ENCODE data around the gene ANKRD33. TPM values are rescaled to one million over a fixed set of nuclear protein-coding genes. Genes with fewer than 3 reads are reported as not detected.

The ANKRD33 gene
- total RNA-seq, 1 experiment from 2014 or later = not detected

GRCh38 chr12:51937926-51938325 lies 50.0 kb downstream of the ANKRD33 start:
- H3K4me3 Mint-ChIP-seq (ENCODE audit: unreplicated experiment) = no peak overlapping the region
- TF ChIP-seq CTCF (IDR thresholded peaks at IDR 0.05; ENCODE audit: unreplicated experiment) = no peak
- intact Hi-C loops (cut with micrococcal nuclease) = no loop called here
- no peak for DNase-seq (ENCODE audit: unreplicated experiment)
- no peaks in the 10 kb centered on the region for H3K9me3 Mint-ChIP-seq (ENCODE audit: unreplicated experiment)
- H3K27ac Mint-ChIP-seq (ENCODE audit: low read depth, unreplicated experiment) = no peak overlapping the region
- ChIA-PET POLR2A (no interaction called here), CTCF (interaction anchor here (1.2 kb wide), 1 partner anchor 88 kb away, joined by 6 read pairs; no protein-coding TSS in a partner anchor)
- no TSS peak for BruUV-seq (replicated peaks)
- H3K27me3 Mint-ChIP-seq (ENCODE audit: insufficient read depth, unreplicated experiment) = peaks cover 13% of the 10 kb centered on the region
- H3K36me3 Mint-ChIP-seq (ENCODE audit: insufficient read depth, unreplicated experiment) = no peaks in the 10 kb centered on the region
- H3K4me1 Mint-ChIP-seq (ENCODE audit: insufficient read depth, unreplicated experiment) = peaks cover 7% of the 10 kb centered on the region

- Mint-ChIP-seq H3K4me1 (ENCODE audit: insufficient read depth, unreplicated experiment) (peaks cover 7% of the 10 kb centered on the region), H3K9me3 (ENCODE audit: unreplicated experiment) (no peaks in the 10 kb centered on the region), H3K4me3 (ENCODE audit: unreplicated experiment) (no peak overlapping the region), H3K27ac (ENCODE audit: low read depth, unreplicated experiment) (no peak overlapping the region), H3K36me3 (ENCODE audit: insufficient read depth, unreplicated experiment) (no peaks in the 10 kb centered on the region), H3K27me3 (ENCODE audit: insufficient read depth, unreplicated experiment) (peaks cover 12% of the 10 kb centered on the region)
- intact Hi-C loops (cut with micrococcal nuclease) = no loop called here
- BruUV-seq (replicated peaks) = no TSS peak
- DNase-seq (ENCODE audit: unreplicated experiment) = no peak
- no peak for TF ChIP-seq CTCF (IDR thresholded peaks at IDR 0.05; ENCODE audit: unreplicated experiment)
- CTCF ChIA-PET = interaction anchor here (0.6 to 1.2 kb wide), 3 partner anchors 87 to 497 kb away, joined by 4 to 6 read pairs (median 5); no protein-coding TSS in a partner anchor
- POLR2A ChIA-PET = no interaction called here
These were observed 50.8 kb downstream of the ANKRD33 start for GRCh38 chr12:51938726-51939125.

GRCh38 chr12:51941011-51941581 lies 53.2 kb downstream of the ANKRD33 start:
- Mint-ChIP-seq H3K9me3 (ENCODE audit: unreplicated experiment) (peaks cover 16% of the 10 kb centered on the region), H3K27ac (ENCODE audit: low read depth, unreplicated experiment) (no peak overlapping the region), H3K4me1 (ENCODE audit: insufficient read depth, unreplicated experiment) (peaks cover 7% of the 10 kb centered on the region), H3K4me3 (ENCODE audit: unreplicated experiment) (no peak overlapping the region), H3K27me3 (ENCODE audit: insufficient read depth, unreplicated experiment) (no peaks in the 10 kb centered on the region), H3K36me3 (ENCODE audit: insufficient read depth, unreplicated experiment) (no peaks in the 10 kb centered on the region)
- no TSS peak for BruUV-seq (replicated peaks)
- intact Hi-C loops (cut with micrococcal nuclease) = no loop called here
- DNase-seq (ENCODE audit: unreplicated experiment) = no peak
- TF ChIP-seq CTCF (IDR thresholded peaks at IDR 0.05; ENCODE audit: unreplicated experiment) = no peak
- CTCF ChIA-PET = no interaction called here
- POLR2A ChIA-PET = interaction anchor here (0.7 kb wide), 1 partner anchor 549 kb away, joined by 3 read pairs; no protein-coding TSS in a partner anchor

Other genes with a start within 250 kb of the ANKRD33 start
- not detected in 2 replicates for gene FIGNL2, start 39.4 kb upstream of the ANKRD33 start, total RNA-seq (2022)
- gene ACVRL1, start 19.4 kb downstream of the ANKRD33 start, total RNA-seq (2022) = not detected in 2 replicates
- gene ACVR1B, start 63.6 kb downstream of the ANKRD33 start, total RNA-seq (2022) = 14.7 and 16.1 TPM in 2 replicates
- gene TAMALIN, start 118.8 kb downstream of the ANKRD33 start, total RNA-seq (2022) = 0.39 TPM in 1 of 2 replicates, not detected in the other
- gene NR4A1, start 163.3 kb downstream of the ANKRD33 start, total RNA-seq (2022) = 0.69 and 2.9 TPM in 2 replicates
- 64.2 and 66.9 TPM in 2 replicates for gene ATG101, start 181.9 kb downstream of the ANKRD33 start, total RNA-seq (2022)
- not detected in 2 replicates for gene SMIM41, start 191.6 kb downstream of the ANKRD33 start, total RNA-seq (2022)